CD4-positive, alpha-beta T cell (primary cell): ENCODE data around the gene S100A14. TPM values are rescaled to one million over a fixed set of nuclear protein-coding genes. Genes with fewer than 3 reads are reported as not detected.

Experiments used
- ATAC-seq: fragments of 200-7000 bp; cut with Tn5 transposase; one replicate; pipeline ENCODE4 v1.10.0; 2022; ENCODE audit warnings: mild to moderate bottlenecking; ENCODE audit not compliant: poor library complexity
- CTCF ChIA-PET: fragments of 350-600 bp; sonication (Branson Sonifier 250); formaldehyde crosslinking; loops from one replicate; lab custom pipeline; 2021; ENCODE audit warnings: antibody characterized with exemption, inconsistent platforms; lab: Charles Lee
- POLR2A ChIA-PET: fragments of 350-600 bp; sonication (Branson Sonifier 250); formaldehyde crosslinking; loops from one replicate; lab custom pipeline; 2021; ENCODE audit warnings: antibody characterized with exemption, inconsistent platforms; lab: Charles Lee
- DNase-seq, 14 experiments: peaks; one replicate each; pipeline ENCODE4 v3.0.0-alpha.2; 2013 to 2020; ENCODE audit warnings: mixed read lengths in 2 of 14
- H3K27ac ChIP-seq, 2 donors: one replicate each; pipeline versions ENCODE4 v1.5.1 to v1.7.0; 2013; ENCODE audit warnings: low read length in 2 of 2, low read depth in 1 of 2, mild to moderate bottlenecking in 1 of 2
- H3K27me3 ChIP-seq, 2 experiments: 1 replicate in 1 of 2; 2 replicates in 1 of 2; pipeline versions ENCODE4 v1.6.1 to v1.7.0; 2013; ENCODE audit warnings: low read length in 2 of 2, control low read depth in 1 of 2, mild to moderate bottlenecking in 1 of 2, moderate library complexity in 1 of 2; ENCODE audit not compliant: insufficient read depth in 2 of 2, control insufficient read depth in 1 of 2
- H3K36me3 ChIP-seq: one replicate; pipeline ENCODE4 v1.6.1; 2013; ENCODE audit warnings: low read length, control low read depth; ENCODE audit not compliant: insufficient read depth
- H3K4me1 ChIP-seq: one replicate; pipeline ENCODE4 v1.6.1; 2013; ENCODE audit warnings: low read length, control low read depth; ENCODE audit not compliant: insufficient read depth
- H3K4me3 ChIP-seq: one replicate; pipeline ENCODE4 v1.5.1; 2013; ENCODE audit warnings: mild to moderate bottlenecking, low read length, moderate library complexity
- H3K9me3 ChIP-seq, 2 experiments: 1 replicate in 1 of 2; 2 replicates in 1 of 2; pipeline versions ENCODE4 v1.6.1 to v1.7.0; 2013; ENCODE audit warnings: low read length in 2 of 2, mild to moderate bottlenecking in 2 of 2, control low read depth in 1 of 2, moderate library complexity in 1 of 2; ENCODE audit not compliant: control insufficient read depth in 1 of 2, insufficient read depth in 1 of 2
- H3K27ac Mint-ChIP-seq: one replicate; pipeline ENCODE4 v1.8.0; 2020; ENCODE audit warnings: mixed read lengths
- H3K27me3 Mint-ChIP-seq: one replicate; pipeline ENCODE4 v1.8.0; 2021; ENCODE audit warnings: mixed read lengths
- H3K36me3 Mint-ChIP-seq: one replicate; pipeline ENCODE4 v1.8.0; 2021; ENCODE audit warnings: low read depth, mixed read lengths
- H3K4me1 Mint-ChIP-seq: one replicate; pipeline ENCODE4 v1.8.0; 2021; ENCODE audit warnings: low read depth, mixed read lengths
- H3K4me3 Mint-ChIP-seq: one replicate; pipeline ENCODE4 v1.8.0; 2020; ENCODE audit warnings: mild to moderate bottlenecking, mixed read lengths
- H3K9me3 Mint-ChIP-seq: one replicate; pipeline ENCODE4 v1.8.0; 2020; ENCODE audit warnings: mixed read lengths
- intact Hi-C, 2 experiments: fragments of 100-400 bp; cut with DNase I in 1 of 2; cut with micrococcal nuclease in 1 of 2; formaldehyde crosslinking; loops; one replicate each; pipeline versions ENCODE4 v1.15.1 to v1.9.0; 2023 to 2025; cut with DNase I, micrococcal nuclease
- total RNA-seq, 174 experiments: library from RNA in 2 of 174; stranded (reverse) in 2 of 174; gene quantifications; one replicate each; pipeline ENCODE4 v1.2.3 and lab custom pipeline; 2021 to 2026
- TF ChIP-seq, protein P1 (sequence below): fragments of 200-600 bp; IDR thresholded peaks from one replicate; pipeline ENCODE4 v1.8.0; 2022; ENCODE audit warnings: antibody characterized with exemption, mild to moderate bottlenecking

S100A14 gene
- total RNA-seq, 2 experiments from 2014 or later = not detected

DNA sequence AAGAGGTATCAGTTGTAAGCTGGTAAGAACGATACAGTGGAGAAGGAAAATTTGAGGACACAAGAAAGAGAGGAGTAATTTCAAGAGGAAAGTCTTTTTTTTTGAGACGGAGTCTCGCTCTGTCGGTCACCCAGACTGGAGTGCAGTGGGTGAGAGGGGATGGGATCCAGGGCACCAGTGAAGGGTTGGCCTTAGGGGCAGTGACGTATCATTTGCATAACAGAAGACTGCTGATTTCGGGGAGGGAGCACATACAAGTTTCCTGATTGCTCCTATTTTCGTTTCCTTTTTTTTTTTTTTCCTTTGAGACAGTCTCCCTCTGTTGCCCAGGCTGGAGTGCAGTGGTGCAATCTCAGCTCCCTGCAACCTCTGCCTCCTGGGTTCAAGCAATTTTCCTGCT, 7.0 kb upstream of the S100A14 start:
- Mint-ChIP-seq H3K36me3 (no peaks in the 10 kb centered on the region), H3K4me1 (no peaks in the 10 kb centered on the region), H3K9me3 (no peaks in the 10 kb centered on the region), H3K27ac (no peak overlapping the region), H3K27me3 (no peaks in the 10 kb centered on the region), H3K4me3 (no peak overlapping the region)
- Histone ChIP-seq H3K9me3 (no peaks in the 10 kb centered on the region), H3K4me1 (peaks cover 6% of the 10 kb centered on the region), H3K4me3 (no peak overlapping the region), H3K27ac (no peak overlapping the region), H3K27me3 (no peaks in the 10 kb centered on the region), H3K36me3 (no peaks in the 10 kb centered on the region)
- TF ChIP-seq, protein P1, sequence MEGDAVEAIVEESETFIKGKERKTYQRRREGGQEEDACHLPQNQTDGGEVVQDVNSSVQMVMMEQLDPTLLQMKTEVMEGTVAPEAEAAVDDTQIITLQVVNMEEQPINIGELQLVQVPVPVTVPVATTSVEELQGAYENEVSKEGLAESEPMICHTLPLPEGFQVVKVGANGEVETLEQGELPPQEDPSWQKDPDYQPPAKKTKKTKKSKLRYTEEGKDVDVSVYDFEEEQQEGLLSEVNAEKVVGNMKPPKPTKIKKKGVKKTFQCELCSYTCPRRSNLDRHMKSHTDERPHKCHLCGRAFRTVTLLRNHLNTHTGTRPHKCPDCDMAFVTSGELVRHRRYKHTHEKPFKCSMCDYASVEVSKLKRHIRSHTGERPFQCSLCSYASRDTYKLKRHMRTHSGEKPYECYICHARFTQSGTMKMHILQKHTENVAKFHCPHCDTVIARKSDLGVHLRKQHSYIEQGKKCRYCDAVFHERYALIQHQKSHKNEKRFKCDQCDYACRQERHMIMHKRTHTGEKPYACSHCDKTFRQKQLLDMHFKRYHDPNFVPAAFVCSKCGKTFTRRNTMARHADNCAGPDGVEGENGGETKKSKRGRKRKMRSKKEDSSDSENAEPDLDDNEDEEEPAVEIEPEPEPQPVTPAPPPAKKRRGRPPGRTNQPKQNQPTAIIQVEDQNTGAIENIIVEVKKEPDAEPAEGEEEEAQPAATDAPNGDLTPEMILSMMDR = no peak
- POLR2A ChIA-PET = no interaction called here
- no peak for ATAC-seq
- intact Hi-C loops = no loop called here
- no peak for DNase-seq
- CTCF ChIA-PET = interaction anchor here (1.4 kb wide), 1 partner anchor 113 kb away, joined by 4 read pairs; no protein-coding TSS in a partner anchor

- H3K4me3 ChIP-seq = no peak overlapping the region
- H3K27ac ChIP-seq = no peak overlapping the region
- no peak for ATAC-seq
- ChIA-PET CTCF (no interaction called here), POLR2A (interaction anchor here (1.8 kb wide), 1 partner anchor 15 kb away, joined by 9 read pairs; the partner anchor contains the start of gene CHTOP)
- TF ChIP-seq, protein P1 = no peak
- no peaks in the 10 kb centered on the region for H3K27me3 ChIP-seq
- H3K27ac Mint-ChIP-seq = no peak overlapping the region
- peaks cover 7% of the 10 kb centered on the region for H3K4me1 ChIP-seq
- no peaks in the 10 kb centered on the region for H3K36me3 Mint-ChIP-seq
- H3K36me3 ChIP-seq = no peaks in the 10 kb centered on the region
- DNase-seq = no peak
- intact Hi-C loops = loop anchor here in 1 of 2 experiments (5.0 kb wide), 1 partner anchor 47 kb away; no protein-coding TSS in a partner anchor
- H3K27me3 Mint-ChIP-seq = no peaks in the 10 kb centered on the region
- H3K4me3 Mint-ChIP-seq = no peak overlapping the region
- no peaks in the 10 kb centered on the region for H3K9me3 Mint-ChIP-seq
- peaks cover 5% of the 10 kb centered on the region for H3K4me1 Mint-ChIP-seq
- H3K9me3 ChIP-seq = no peaks in the 10 kb centered on the region
These were observed 3.0 kb upstream of the S100A14 start for GRCh38 chr1:153619171-153619570.

GRCh38 chr1:153617663-153618062, 1.5 kb upstream of the S100A14 start:
- Mint-ChIP-seq H3K27ac (no peak overlapping the region), H3K27me3 (no peaks in the 10 kb centered on the region), H3K9me3 (no peaks in the 10 kb centered on the region), H3K36me3 (no peaks in the 10 kb centered on the region), H3K4me1 (peaks cover 5% of the 10 kb centered on the region), H3K4me3 (no peak overlapping the region)
- Histone ChIP-seq H3K27ac (no peak overlapping the region), H3K4me3 (no peak overlapping the region), H3K4me1 (peaks cover 7% of the 10 kb centered on the region), H3K36me3 (no peaks in the 10 kb centered on the region), H3K9me3 (no peaks in the 10 kb centered on the region), H3K27me3 (no peaks in the 10 kb centered on the region)
- intact Hi-C loops = loop anchor here (1.0 to 5.0 kb wide), 3 partner anchors 45 to 107 kb away; no protein-coding TSS in a partner anchor
- CTCF ChIA-PET = interaction anchor here (1.3 to 1.5 kb wide), 2 partner anchors 9 to 107 kb away, joined by 3 read pairs; no protein-coding TSS in a partner anchor
- peak; percentile 86 for ATAC-seq
- POLR2A ChIA-PET = interaction anchor here (1.8 kb wide), 1 partner anchor 16 kb away, joined by 9 read pairs; the partner anchor contains the start of gene CHTOP
- peak in 12 of 14 experiments; percentile 38 to 86 (median 59) for DNase-seq
- TF ChIP-seq, protein P1 = peak; percentile 60
